Gastrocnemius medialis (tissue), 4 donors: ENCODE data around the gene PDE4B. TPM values are rescaled to one million over a fixed set of nuclear protein-coding genes. Genes with fewer than 3 reads are reported as not detected.

Source experiments
- ATAC-seq, 2 donors: fragments of 150-250 bp; one replicate each; pipeline ENCODE4 v1.9.1; 2016
- DNase-seq, 2 donors: peaks; one replicate each; pipeline ENCODE4 v3.0.0-alpha.2; 2019
- H3K27ac ChIP-seq, 4 donors: fragments of 200-600 bp; sonication (generic); 1 replicate in 1 of 4; 2 replicates in 3 of 4; pipeline ENCODE4 v1.5.1; 2016 to 2018; ENCODE audit warnings: mild to moderate bottlenecking in 2 of 4, moderate library complexity in 1 of 4
- H3K27me3 ChIP-seq, 3 donors: fragments of 200-600 bp; sonication (generic) in 2 of 3; 1 replicate in 1 of 3; 2 replicates in 2 of 3; pipeline versions ENCODE4 v1.5.1 to v1.6.0; 2016 to 2019; ENCODE audit warnings: mild to moderate bottlenecking in 1 of 3, moderate library complexity in 1 of 3
- H3K36me3 ChIP-seq, 2 donors: fragments of 200-600 bp; sonication (generic) in 1 of 2; one replicate each; pipeline ENCODE4 v1.5.1; 2017 to 2018
- H3K4me1 ChIP-seq, 2 donors: fragments of 200-600 bp; sonication (generic) in 1 of 2; one replicate each; pipeline ENCODE4 v1.5.1; 2016 to 2017; ENCODE audit warnings: mild to moderate bottlenecking in 2 of 2
- H3K4me3 ChIP-seq, 4 donors: fragments of 200-600 bp; sonication (generic) in 3 of 4; 1 replicate in 1 of 4; 2 replicates in 3 of 4; pipeline ENCODE4 v1.5.1; 2016 to 2019; ENCODE audit warnings: mild to moderate bottlenecking in 2 of 4
- H3K9me3 ChIP-seq, 3 donors: fragments of 200-600 bp; sonication (generic) in 2 of 3; 1 replicate in 1 of 3; 2 replicates in 2 of 3; pipeline ENCODE4 v1.5.1; 2016 to 2019
- CTCF ChIP-seq, 5 experiments: fragments of 450-650 bp in 3 of 5; fragments of 200-600 bp in 2 of 5; sonication (generic) in 2 of 5; IDR thresholded peaks in 4 of 5; conservative IDR thresholded peaks in 1 of 5; 1 replicate in 4 of 5; 2 replicates in 1 of 5; pipeline ENCODE4 v1.5.1; 2016 to 2019; ENCODE audit warnings: antibody characterized with exemption in 5 of 5, mild to moderate bottlenecking in 3 of 5, moderate library complexity in 3 of 5
- POLR2A ChIP-seq, 2 donors: fragments of 450-650 bp; IDR thresholded peaks; one replicate each; pipeline ENCODE4 v1.6.1; 2017; ENCODE audit warnings: antibody characterized with exemption in 2 of 2, mild to moderate bottlenecking in 2 of 2, moderate library complexity in 2 of 2
- in situ Hi-C, 4 donors: fragments of 200-750 bp; cut with MboI; loops; one replicate each; pipeline versions ENCODE4 v1.15.0 to v1.8.0; 2017; ENCODE audit warnings: low sequenced_read_pairs in 4 of 4
- intact Hi-C: fragments of 100-400 bp; cut with DNase I; formaldehyde crosslinking; loops from one replicate; pipeline ENCODE4 v1.15.1; 2023; ENCODE audit warnings: low total_unique reads
- total RNA-seq, 4 donors: library from RNA; depleted of rRNA; stranded (reverse); fragments of >200 nt; gene quantifications; one replicate each; pipeline versions ENCODE4 v1.1.0 to v1.2.3, GENCODE V29; 2016

PDE4B gene
- total RNA-seq, 4 donors from 2014 or later: 4.5 to 8.5 (median 7.9) TPM

- Histone ChIP-seq H3K4me3 (no peak overlapping the region), H3K27ac (no peak overlapping the region), H3K36me3 (no peaks in the 10 kb centered on the region), H3K27me3 (no peaks in the 10 kb centered on the region), H3K9me3 (no peaks in the 10 kb centered on the region), H3K4me1 (peaks cover 0 to 6% of the 10 kb centered on the region in 2 donors)
- peak; percentile 49 to 66 for ATAC-seq
- DNase-seq: no peak
- TF ChIP-seq CTCF (IDR thresholded peaks at IDR 0.05 in 4 of 5, conservative IDR thresholded peaks at IDR 0.05 in 1 of 5) (no peak), POLR2A (IDR thresholded peaks at IDR 0.05) (no peak)
- intact Hi-C loops: no loop called here
- in situ Hi-C loops: loop anchor here in 1 of 4 donors (25.0 kb wide), 1 partner anchor 489 kb away; no protein-coding TSS in a partner anchor
Measured at GRCh38 chr1:66248746-66249145, 456.1 kb downstream of the PDE4B start.

- in situ Hi-C loops: loop anchor here in 3 of 4 donors (5.0 to 10.0 kb wide), 2 partner anchors 95 to 192 kb away; no protein-coding TSS in a partner anchor
- ATAC-seq (no peak), DNase-seq (no peak)
- Histone ChIP-seq H3K36me3 (no peaks in the 10 kb centered on the region), H3K27ac (no peak overlapping the region), H3K27me3 (no peaks in the 10 kb centered on the region), H3K4me1 (peaks cover 0 to 6% of the 10 kb centered on the region in 2 donors), H3K9me3 (no peaks in the 10 kb centered on the region), H3K4me3 (no peak overlapping the region)
- intact Hi-C loops: loop anchor here (10.0 kb wide), 2 partner anchors 475 to 505 kb away; partner anchors contain the start of gene DYNLT5
- TF ChIP-seq CTCF (IDR thresholded peaks at IDR 0.05 in 4 of 5, conservative IDR thresholded peaks at IDR 0.05 in 1 of 5) (no peak), POLR2A (IDR thresholded peaks at IDR 0.05) (no peak)
Measured at GRCh38 chr1:66250075-66250474, 457.4 kb downstream of the PDE4B start.

GRCh38 chr1:66250478-66250877 is 457.8 kb downstream of the PDE4B start:
- no peak overlapping the region for H3K4me3 ChIP-seq
- intact Hi-C loops: loop anchor here (10.0 kb wide), 2 partner anchors 474 to 504 kb away; partner anchors contain the start of gene DYNLT5
- DNase-seq: no peak
- TF ChIP-seq CTCF (IDR thresholded peaks at IDR 0.05 in 4 of 5, conservative IDR thresholded peaks at IDR 0.05 in 1 of 5) (no peak), POLR2A (IDR thresholded peaks at IDR 0.05) (no peak)
- H3K36me3 ChIP-seq: no peaks in the 10 kb centered on the region
- no peak for ATAC-seq
- no peaks in the 10 kb centered on the region for H3K9me3 ChIP-seq
- peaks cover 0 to 6% of the 10 kb centered on the region in 2 donors for H3K4me1 ChIP-seq
- in situ Hi-C loops: loop anchor here in 3 of 4 donors (5.0 to 10.0 kb wide), 2 partner anchors 94 to 192 kb away; no protein-coding TSS in a partner anchor
- no peak overlapping the region for H3K27ac ChIP-seq
- H3K27me3 ChIP-seq: no peaks in the 10 kb centered on the region

GRCh38 chr1:66251546-66251945 is 458.9 kb downstream of the PDE4B start:
- intact Hi-C loops: loop anchor here (10.0 kb wide), 2 partner anchors 473 to 503 kb away; partner anchors contain the start of gene DYNLT5
- no peak for DNase-seq
- Histone ChIP-seq H3K4me3 (no peak overlapping the region), H3K4me1 (peaks cover 0 to 6% of the 10 kb centered on the region in 2 donors), H3K36me3 (no peaks in the 10 kb centered on the region), H3K9me3 (no peaks in the 10 kb centered on the region), H3K27me3 (no peaks in the 10 kb centered on the region), H3K27ac (no peak overlapping the region)
- in situ Hi-C loops: loop anchor here in 3 of 4 donors (5.0 to 10.0 kb wide), 2 partner anchors 93 to 191 kb away; no protein-coding TSS in a partner anchor
- no peak for ATAC-seq
- TF ChIP-seq POLR2A (IDR thresholded peaks at IDR 0.05) (no peak), CTCF (IDR thresholded peaks at IDR 0.05 in 4 of 5, conservative IDR thresholded peaks at IDR 0.05 in 1 of 5) (no peak)
